ENCODE data around the gene HSBP1. TPM values are rescaled to one million over a fixed set of nuclear protein-coding genes. Genes with fewer than 3 reads are reported as not detected.

Gene HSBP1
- total RNA-seq, 1 donor from 2014 or later = 22.0 TPM

DNA sequence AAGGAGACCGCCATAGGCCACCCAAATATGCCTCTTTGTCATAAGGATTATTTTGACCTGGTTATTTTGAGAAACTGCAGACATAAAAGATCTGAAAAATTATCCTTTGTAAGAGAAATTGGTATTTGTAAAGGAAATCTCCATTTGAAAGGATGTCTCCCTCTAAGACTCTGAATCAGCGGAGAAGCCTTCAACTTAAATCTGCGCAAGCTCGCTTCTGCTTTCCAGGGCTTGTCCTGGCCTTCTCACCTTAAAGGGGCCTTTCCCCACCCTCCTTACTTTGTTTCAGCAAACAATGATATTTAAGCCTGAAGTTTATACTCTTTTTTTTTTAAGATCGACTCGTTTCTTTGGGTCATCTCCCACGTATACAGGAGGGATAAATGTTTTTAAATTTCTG lies 34.5 kb downstream of the HSBP1 start:
- H3K27me3 ChIP-seq (ENCODE audit: control insufficient read depth, insufficient read depth, low read length) = no peaks in the 10 kb centered on the region

DNA sequence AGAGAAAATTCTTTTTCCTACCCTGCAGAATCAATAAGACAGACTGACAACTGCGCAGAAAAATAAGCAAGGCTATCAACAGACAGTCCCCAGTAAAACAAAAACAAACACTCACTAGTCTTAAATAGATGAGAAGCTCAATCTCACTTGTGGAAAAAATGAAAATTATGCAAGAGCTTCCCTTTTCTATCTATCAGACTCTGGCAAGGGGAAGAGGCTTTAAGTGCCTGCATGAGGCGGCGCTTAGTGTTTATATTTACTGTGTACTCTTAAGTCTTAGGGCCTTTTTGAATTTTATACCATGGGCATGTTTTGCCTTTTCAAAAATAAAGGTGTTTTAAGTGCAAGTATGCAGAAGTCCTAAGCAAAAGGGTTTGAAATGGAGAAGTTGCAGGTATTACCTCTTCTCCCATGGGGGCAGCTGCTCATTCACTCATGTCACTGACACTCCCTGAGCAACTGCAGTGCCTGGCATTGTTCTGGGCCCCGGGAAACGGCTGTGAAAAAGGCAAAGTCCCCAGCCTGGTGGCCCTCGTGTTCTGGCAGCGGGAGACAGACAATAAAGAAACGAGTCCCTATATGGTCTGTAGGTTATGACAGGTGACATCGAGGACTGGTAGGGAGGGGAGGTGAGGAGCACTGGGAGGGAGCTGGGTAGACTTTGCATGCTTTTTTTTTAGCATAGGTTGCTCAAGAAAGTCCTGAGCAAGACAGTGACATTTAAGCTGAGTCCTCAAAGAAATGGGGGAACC lies 35.2 kb downstream of the HSBP1 start:
- TF ChIP-seq, protein P1, sequence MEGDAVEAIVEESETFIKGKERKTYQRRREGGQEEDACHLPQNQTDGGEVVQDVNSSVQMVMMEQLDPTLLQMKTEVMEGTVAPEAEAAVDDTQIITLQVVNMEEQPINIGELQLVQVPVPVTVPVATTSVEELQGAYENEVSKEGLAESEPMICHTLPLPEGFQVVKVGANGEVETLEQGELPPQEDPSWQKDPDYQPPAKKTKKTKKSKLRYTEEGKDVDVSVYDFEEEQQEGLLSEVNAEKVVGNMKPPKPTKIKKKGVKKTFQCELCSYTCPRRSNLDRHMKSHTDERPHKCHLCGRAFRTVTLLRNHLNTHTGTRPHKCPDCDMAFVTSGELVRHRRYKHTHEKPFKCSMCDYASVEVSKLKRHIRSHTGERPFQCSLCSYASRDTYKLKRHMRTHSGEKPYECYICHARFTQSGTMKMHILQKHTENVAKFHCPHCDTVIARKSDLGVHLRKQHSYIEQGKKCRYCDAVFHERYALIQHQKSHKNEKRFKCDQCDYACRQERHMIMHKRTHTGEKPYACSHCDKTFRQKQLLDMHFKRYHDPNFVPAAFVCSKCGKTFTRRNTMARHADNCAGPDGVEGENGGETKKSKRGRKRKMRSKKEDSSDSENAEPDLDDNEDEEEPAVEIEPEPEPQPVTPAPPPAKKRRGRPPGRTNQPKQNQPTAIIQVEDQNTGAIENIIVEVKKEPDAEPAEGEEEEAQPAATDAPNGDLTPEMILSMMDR (IDR thresholded peaks at IDR 0.05; ENCODE audit: insufficient read depth, low read length, poor library complexity, severe bottlenecking) = no peak
- Histone ChIP-seq H3K27me3 (ENCODE audit: control insufficient read depth, insufficient read depth, low read length) (no peaks in the 10 kb centered on the region), H3K36me3 (ENCODE audit: control insufficient read depth, insufficient read depth, low read length) (no peaks in the 10 kb centered on the region), H3K4me3 (ENCODE audit: low read depth, low read length) (no peak overlapping the region)
- no peak for DNase-seq (ENCODE audit: low read depth)

More for the DNA sequence above, 34.5 kb downstream of the HSBP1 start:
- no peaks in the 10 kb centered on the region for H3K36me3 ChIP-seq (ENCODE audit: control insufficient read depth, insufficient read depth, low read length)
- H3K4me3 ChIP-seq (ENCODE audit: low read depth, low read length) = no peak overlapping the region
- TF ChIP-seq, protein P1 (IDR thresholded peaks at IDR 0.05; ENCODE audit: insufficient read depth, low read length, poor library complexity, severe bottlenecking) = no peak
- DNase-seq (ENCODE audit: low read depth) = no peak

DNA sequence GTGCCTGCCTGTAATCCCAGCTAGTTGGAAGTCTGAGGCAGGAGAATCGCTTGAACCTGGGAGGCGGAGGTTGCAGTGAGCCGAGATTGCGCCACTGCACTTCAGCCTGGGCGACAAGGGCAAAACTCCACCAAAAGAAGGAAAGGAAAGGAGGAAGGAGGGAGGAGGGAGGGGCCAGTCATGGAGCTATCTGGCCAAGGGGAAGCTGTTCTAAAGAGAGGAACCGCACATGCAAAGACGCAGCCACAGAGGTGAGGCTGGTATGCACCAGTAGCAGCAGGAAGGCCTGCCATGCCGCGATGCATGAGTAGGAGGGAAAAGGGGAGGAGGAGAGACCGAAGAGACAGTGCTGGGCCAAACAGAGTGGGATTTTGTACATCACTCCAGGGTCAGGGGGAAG lies 35.9 kb downstream of the HSBP1 start:
- Histone ChIP-seq H3K36me3 (ENCODE audit: control insufficient read depth, insufficient read depth, low read length) (no peaks in the 10 kb centered on the region), H3K4me3 (ENCODE audit: low read depth, low read length) (no peak overlapping the region), H3K27me3 (ENCODE audit: control insufficient read depth, insufficient read depth, low read length) (no peaks in the 10 kb centered on the region)
- DNase-seq (ENCODE audit: low read depth) = no peak
- TF ChIP-seq, protein P1 (IDR thresholded peaks at IDR 0.05; ENCODE audit: insufficient read depth, low read length, poor library complexity, severe bottlenecking) = no peak

DNA sequence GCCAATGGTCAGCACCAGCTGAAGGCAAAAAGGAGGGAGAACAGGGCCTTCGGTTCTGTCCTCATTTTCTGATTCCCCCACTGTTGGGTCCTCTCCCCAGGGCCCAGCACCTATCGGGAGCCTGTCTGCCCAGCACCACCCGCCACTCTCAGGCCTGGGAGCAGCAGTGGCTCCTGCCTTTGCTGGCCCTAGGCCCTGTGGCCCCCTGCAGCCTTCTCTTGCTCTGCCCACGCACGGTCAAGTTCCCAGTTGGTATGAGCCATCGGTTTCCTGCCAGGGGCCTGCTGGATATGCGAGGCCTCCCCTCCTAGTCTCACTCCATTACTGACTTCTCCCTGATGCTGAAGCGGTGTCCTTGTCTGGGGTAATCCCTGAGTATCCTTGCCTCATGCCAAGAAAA lies 37.5 kb downstream of the HSBP1 start:
- Histone ChIP-seq H3K27me3 (ENCODE audit: control insufficient read depth, insufficient read depth, low read length) (no peaks in the 10 kb centered on the region), H3K36me3 (ENCODE audit: control insufficient read depth, insufficient read depth, low read length) (no peaks in the 10 kb centered on the region), H3K4me3 (ENCODE audit: low read depth, low read length) (no peak overlapping the region)
- no peak for DNase-seq (ENCODE audit: low read depth)
- TF ChIP-seq, protein P1 (IDR thresholded peaks at IDR 0.05; ENCODE audit: insufficient read depth, low read length, poor library complexity, severe bottlenecking) = no peak

DNA sequence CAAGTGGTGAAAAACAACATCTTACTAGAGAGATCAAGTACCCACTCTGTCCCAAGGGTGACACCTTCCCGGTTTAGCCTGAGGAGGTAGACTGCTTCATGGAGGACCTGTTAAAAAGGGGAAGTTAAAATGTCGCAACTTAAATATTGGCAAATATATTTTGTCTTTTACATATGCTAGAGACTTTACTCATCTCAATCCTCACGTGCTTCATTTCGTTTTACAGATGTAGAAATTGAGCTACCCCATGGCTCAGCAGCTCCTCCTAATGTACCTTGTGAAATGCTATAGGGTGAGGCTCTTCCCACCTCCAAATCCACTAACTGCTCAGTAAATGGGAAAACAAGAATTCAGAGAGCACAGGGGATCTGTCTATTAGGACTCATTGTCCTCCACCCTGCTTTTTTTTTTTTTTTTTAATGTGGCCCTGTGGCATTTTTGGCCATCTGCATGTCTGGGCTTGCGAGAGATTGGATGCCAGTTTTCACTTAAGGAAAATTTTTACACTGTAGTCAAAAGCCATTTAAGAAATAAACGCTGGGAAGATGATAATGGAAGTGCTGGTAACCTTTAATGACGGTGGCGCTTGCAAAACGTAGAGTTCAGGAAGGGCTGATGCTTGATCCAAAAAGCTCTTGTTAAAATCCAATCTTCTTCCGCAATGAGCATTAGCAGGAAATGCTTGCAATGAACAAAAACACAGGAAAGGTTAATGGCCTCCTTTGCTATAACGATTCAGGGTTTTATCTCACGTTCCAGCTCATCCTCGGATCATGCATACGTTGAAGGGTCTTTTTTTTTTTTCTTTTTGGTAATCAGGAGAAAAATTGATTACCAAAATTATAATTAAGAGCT lies 39.8 kb downstream of the HSBP1 start:
- TF ChIP-seq, protein P1 (IDR thresholded peaks at IDR 0.05; ENCODE audit: insufficient read depth, low read length, poor library complexity, severe bottlenecking) = no peak
- H3K36me3 ChIP-seq (ENCODE audit: control insufficient read depth, insufficient read depth, low read length) = no peaks in the 10 kb centered on the region
- no peaks in the 10 kb centered on the region for H3K27me3 ChIP-seq (ENCODE audit: control insufficient read depth, insufficient read depth, low read length)
- H3K4me3 ChIP-seq (ENCODE audit: low read depth, low read length) = no peak overlapping the region
- no peak for DNase-seq (ENCODE audit: low read depth)
